Psoas muscle (tissue), 8 donors: ENCODE data around the gene KCNMA1. TPM values are rescaled to one million over a fixed set of nuclear protein-coding genes. Genes with fewer than 3 reads are reported as not detected.
"Not testable (repeated sequence)": the region's sequence is repeated elsewhere in the genome, so short reads cannot be mapped to it uniquely, and the experiment has no call there.

ENCODE experiments used
- ATAC-seq, 4 donors: fragments of 200-7000 bp; cut with Tn5 transposase; one replicate each; pipeline ENCODE4 v1.9.1; 2020; ENCODE audit warnings: moderate library complexity in 3 of 4, mild to moderate bottlenecking in 2 of 4
- DNase-seq, 2 donors: peaks; one replicate each; pipeline ENCODE4 v3.0.0-alpha.2; 2020
- H3K27ac ChIP-seq: fragments of 200-600 bp; one replicate; pipeline ENCODE4 v1.8.0; 2022
- H3K27me3 ChIP-seq, 3 donors: fragments of 200-600 bp in 1 of 3; one replicate each; pipeline versions ENCODE4 v1.6.1 to v1.8.0; 2013 to 2022; ENCODE audit warnings: low read length in 2 of 3, mild to moderate bottlenecking in 2 of 3, moderate library complexity in 1 of 3; ENCODE audit not compliant: insufficient read depth in 3 of 3
- H3K36me3 ChIP-seq, 2 donors: fragments of 200-600 bp in 1 of 2; one replicate each; pipeline versions ENCODE4 v1.6.1 to v1.8.0; 2013 to 2022; ENCODE audit warnings: low read depth in 1 of 2, mild to moderate bottlenecking in 1 of 2, moderate library complexity in 1 of 2; ENCODE audit not compliant: insufficient read depth in 1 of 2
- H3K4me1 ChIP-seq: fragments of 200-600 bp; one replicate; pipeline ENCODE4 v1.8.0; 2022
- H3K4me3 ChIP-seq: fragments of 200-600 bp; one replicate; pipeline ENCODE4 v1.8.0; 2022; ENCODE audit warnings: mild to moderate bottlenecking
- H3K9me3 ChIP-seq: fragments of 200-600 bp; one replicate; pipeline ENCODE4 v1.8.0; 2022
- CTCF ChIP-seq: fragments of 200-600 bp; IDR thresholded peaks from one replicate; pipeline ENCODE4 v1.8.0; 2022; ENCODE audit warnings: antibody characterized with exemption
- WGBS, 3 donors: extraction: QIAGEN DNeasy Blood & Tissue Kit; methylation state at CpG; one replicate each; pipeline versions ENCODE4 v1.1.6 to v1.1.7; 2013; 5-methylcytosine and 5-hydroxymethylcytosine counted together
- intact Hi-C, 2 donors: fragments of 100-400 bp; cut with DNase I; formaldehyde crosslinking; loops; one replicate each; pipeline versions ENCODE4 v1.11.0 to v1.14.2; 2022
- polyA plus RNA-seq, 3 donors: library from polyadenylated mRNA; stranded (reverse); fragments of 200-250 nt; gene quantifications; one replicate each; pipeline ENCODE4 v1.2.3, GENCODE V29; 2013
- total RNA-seq, 4 donors: library from RNA; stranded (reverse); fragmentation: NEBNext Ultra II Directional in 2 of 4; extraction: Animal tissue kit (Norgen Biotek cat#: 25700) in 2 of 4; gene quantifications; one replicate each; pipeline versions ENCODE4 v1.2.1 to v1.2.4, GENCODE V29; 2021 to 2023
- donor health status: healthy with polysubstance abuse.
- donor health status: DM: no; HTN: no; CAD: no; lungs with moderate emphysema.
- donor health status: Bipolar disorder and iron deficiency.
- donor health status: healthy.
- donor health status: DM: yes; HTN: yes; CAD: no.
- donor health status: DM: no; HTN: no; CAD: no.
- donor health status: DM: no; HTN: no; CAD: no.
- donor health status: DM: yes; HTN: yes; CAD: no.

Gene KCNMA1
- total and polyA plus RNA-seq, 7 donors: 7.9 to 53.0 (median 41.9) TPM

- no peak for ATAC-seq
- 56 to 59% (median 58%) methylated on average over 6 of the region's 6 CpGs for WGBS, 3 donors
- no peak for TF ChIP-seq CTCF
These were observed 24.1 kb upstream of the KCNMA1 start for GRCh38 chr10:77661674-77662073.

GRCh38 chr10:77661100-77661499 is 23.5 kb upstream of the KCNMA1 start:
- intact Hi-C loops: no loop called here
- 42 to 55% (median 43%) methylated on average over 3 of the region's 3 CpGs for WGBS, 3 donors
- TF ChIP-seq CTCF: no peak

More at GRCh38 chr10:77661674-77662073, 24.1 kb upstream of the KCNMA1 start:
- Histone ChIP-seq H3K4me1 (no peaks in the 10 kb centered on the region), H3K4me3 (no peak overlapping the region), H3K9me3 (no peaks in the 10 kb centered on the region), H3K36me3 (no peaks in the 10 kb centered on the region), H3K27me3 (peaks cover 0 to 4% (median 2%) of the 10 kb centered on the region in 3 donors), H3K27ac (no peak overlapping the region)
- no peak for DNase-seq
- intact Hi-C loops: no loop called here

GRCh38 chr10:77659046-77659670 is 21.6 kb upstream of the KCNMA1 start:
- 93 to 97% (median 95%) methylated on average over 3 of the region's 3 CpGs for WGBS, 3 donors
- H3K36me3 ChIP-seq, H3K4me3 ChIP-seq, H3K9me3 ChIP-seq, H3K27ac ChIP-seq, H3K27me3 ChIP-seq, DNase-seq, ATAC-seq, H3K4me1 ChIP-seq, intact Hi-C loops: not testable (repeated sequence)

More at GRCh38 chr10:77661100-77661499, 23.5 kb upstream of the KCNMA1 start:
- Histone ChIP-seq H3K36me3 (no peaks in the 10 kb centered on the region), H3K27me3 (peaks cover 0 to 4% (median 2%) of the 10 kb centered on the region in 3 donors), H3K4me1 (no peaks in the 10 kb centered on the region), H3K4me3 (no peak overlapping the region), H3K9me3 (no peaks in the 10 kb centered on the region), H3K27ac (no peak overlapping the region)
- ATAC-seq (no peak), DNase-seq (no peak)

GRCh38 chr10:77653210-77653609 is 15.6 kb upstream of the KCNMA1 start:
- intact Hi-C loops: no loop called here
- TF ChIP-seq CTCF: no peak
- ATAC-seq: no peak

GRCh38 chr10:77649333-77650331 is 12.0 kb upstream of the KCNMA1 start:
- H3K4me1 ChIP-seq: no peaks in the 10 kb centered on the region
- 76 to 82% (median 79%) methylated on average over 8 of the region's 8 CpGs for WGBS, 3 donors
- H3K9me3 ChIP-seq: peaks cover 2% of the 10 kb centered on the region
- TF ChIP-seq CTCF: no peak
- DNase-seq (no peak), ATAC-seq (no peak)
- no peak overlapping the region for H3K4me3 ChIP-seq
- intact Hi-C loops: loop anchor here (5.0 to 10.0 kb wide), 2 partner anchors 405 to 482 kb away; no protein-coding TSS in a partner anchor
- peaks cover 0 to 5% (median 0%) of the 10 kb centered on the region in 3 donors for H3K27me3 ChIP-seq
- H3K36me3 ChIP-seq: no peaks in the 10 kb centered on the region
- H3K27ac ChIP-seq: no peak overlapping the region

More at GRCh38 chr10:77653210-77653609, 15.6 kb upstream of the KCNMA1 start:
- Histone ChIP-seq H3K9me3 (peaks cover 2% of the 10 kb centered on the region), H3K27me3 (peaks cover 0 to 4% (median 2%) of the 10 kb centered on the region in 3 donors), H3K36me3 (no peaks in the 10 kb centered on the region), H3K27ac (no peak overlapping the region), H3K4me3 (no peak overlapping the region), H3K4me1 (no peaks in the 10 kb centered on the region)
- no peak for DNase-seq
